Neural progenitor cell (in vitro differentiated cells): Measurements from ENCODE around the gene STOM. TPM values are rescaled to one million over a fixed set of nuclear protein-coding genes. Genes with fewer than 3 reads are reported as not detected.
A peak's percentile ranks its signal among the peaks of the same experiment; 100 is the strongest.

Experiments
- DNase-seq: peaks from one replicate; pipeline ENCODE4 v3.0.0-alpha.2; 2016; ENCODE audit warnings: low spot score
- H2AFZ ChIP-seq: fragments of 200-600 bp; sonication (generic); replicated peaks from 2 replicates; pipeline ENCODE4 v1.6.1; 2016; ENCODE audit warnings: antibody characterized with exemption
- H3F3A ChIP-seq: fragments of 200-600 bp; sonication (generic); 2 replicates; pipeline ENCODE4 v1.6.1; 2016; ENCODE audit warnings: antibody characterized with exemption, low read depth
- H3K27ac ChIP-seq: fragments of 200-600 bp; sonication (generic); 2 replicates; pipeline ENCODE4 v1.5.1; 2016; ENCODE audit warnings: mild to moderate bottlenecking
- H3K27me3 ChIP-seq: fragments of 200-600 bp; sonication (generic); 2 replicates; pipeline ENCODE4 v1.6.1; 2016; ENCODE audit warnings: mild to moderate bottlenecking, moderate library complexity
- H3K36me3 ChIP-seq: fragments of 200-600 bp; sonication (generic); 2 replicates; pipeline ENCODE4 v1.5.1; 2016
- H3K4me1 ChIP-seq: fragments of 200-600 bp; sonication (generic); 2 replicates; pipeline ENCODE4 v1.6.1; 2016; ENCODE audit warnings: mixed run types
- H3K4me2 ChIP-seq: fragments of 200-600 bp; sonication (generic); 2 replicates; pipeline ENCODE4 v1.6.1; 2016
- H3K4me3 ChIP-seq: fragments of 200-600 bp; sonication (generic); 2 replicates; pipeline ENCODE4 v1.5.1; 2016
- H3K79me2 ChIP-seq: fragments of 200-600 bp; sonication (generic); 2 replicates; pipeline ENCODE4 v1.6.1; 2016; ENCODE audit warnings: low read depth
- H3K9ac ChIP-seq: fragments of 200-600 bp; sonication (generic); 2 replicates; pipeline ENCODE4 v1.6.1; 2016
- H3K9me3 ChIP-seq: fragments of 200-600 bp; sonication (generic); 2 replicates; pipeline ENCODE4 v1.5.1; 2016; ENCODE audit warnings: low read depth
- H4K20me1 ChIP-seq: fragments of 200-600 bp; sonication (generic); 2 replicates; pipeline ENCODE4 v1.6.1; 2016; ENCODE audit warnings: low read depth
- H3K27ac Mint-ChIP-seq: 3 replicates; pipeline ENCODE4 v1.8.0; 2021; ENCODE audit warnings: mixed read lengths
- H3K27me3 Mint-ChIP-seq: 2 replicates; pipeline ENCODE4 v1.8.0; 2022; ENCODE audit warnings: low read depth, mild to moderate bottlenecking, inconsistent platforms, moderate library complexity, mixed read lengths; ENCODE audit not compliant: insufficient read depth
- H3K36me3 Mint-ChIP-seq: 3 replicates; pipeline ENCODE4 v1.8.0; 2021; ENCODE audit warnings: mixed read lengths
- H3K4me1 Mint-ChIP-seq: 3 replicates; pipeline ENCODE4 v1.8.0; 2021; ENCODE audit warnings: mixed read lengths
- H3K4me3 Mint-ChIP-seq: 3 replicates; pipeline ENCODE4 v1.8.0; 2021; ENCODE audit warnings: mild to moderate bottlenecking, moderate library complexity, mixed read lengths
- H3K9me3 Mint-ChIP-seq: 3 replicates; pipeline ENCODE4 v1.8.0; 2020; ENCODE audit warnings: mixed read lengths
- EZH2 ChIP-seq: fragments of 200-600 bp; sonication (generic); IDR thresholded peaks from 2 replicates; pipeline ENCODE4 v1.6.1; 2017; ENCODE audit warnings: antibody characterized with exemption, mild to moderate bottlenecking, moderate library complexity
- EZH2phosphoT487 ChIP-seq: fragments of 200-600 bp; sonication (generic); IDR thresholded peaks from 2 replicates; pipeline ENCODE4 v1.6.1; 2017; ENCODE audit warnings: antibody characterized with exemption
- total RNA-seq: library from RNA; depleted of rRNA; stranded (reverse); fragments of >200 nt; gene quantifications from 2 replicates; pipeline ENCODE4 v1.2.3, GENCODE V29; 2015; ENCODE audit warnings: low replicate concordance
- TF ChIP-seq, protein P1 (sequence below): fragments of 200-600 bp; sonication (generic); IDR thresholded peaks from 2 replicates; pipeline ENCODE4 v1.5.1; 2017; ENCODE audit warnings: antibody characterized with exemption, mild to moderate bottlenecking

The STOM gene
- total RNA-seq = 61.5 and 99.4 TPM in 2 replicates

DNA sequence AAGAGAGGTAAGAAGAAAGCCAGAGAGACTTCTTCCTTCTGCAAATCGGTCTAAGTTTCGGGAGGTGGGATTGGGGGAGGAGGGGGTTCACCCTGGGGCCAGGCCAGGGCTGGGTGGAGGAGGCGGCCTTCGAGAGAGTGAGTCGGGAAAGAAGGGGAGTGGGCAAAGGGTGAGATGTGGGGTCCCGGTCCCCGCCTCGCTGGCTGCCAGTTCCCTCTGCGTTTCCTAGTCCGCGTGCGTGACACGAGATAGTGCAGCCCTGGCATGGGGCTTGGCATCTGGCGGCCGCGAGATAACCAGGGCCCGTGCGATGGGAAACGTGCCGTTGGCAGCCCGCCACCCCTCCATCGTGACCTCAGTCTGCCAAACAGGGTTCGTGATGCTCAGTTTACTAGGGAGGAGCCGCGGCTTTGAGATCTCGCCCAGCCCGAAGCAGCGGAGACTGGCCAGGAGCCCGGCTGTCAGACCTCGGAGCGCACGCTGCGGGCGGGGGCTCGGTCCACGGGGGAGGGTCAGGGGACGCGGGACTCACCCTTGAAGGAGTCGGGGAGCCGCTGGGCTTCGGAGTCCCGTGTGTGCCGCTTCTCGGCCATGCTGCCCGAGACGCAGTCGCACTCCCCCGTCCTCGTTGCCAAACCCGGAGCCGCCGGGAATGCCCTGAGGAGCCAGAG lies at the start of gene STOM:
Gene STOM, minus strand, starts transcription at position 656 of the 671 bp plus-strand sequence. Its CDS starts 63 bp downstream, at position 593.
- Histone ChIP-seq H3K9me3 (no peaks in the 10 kb centered on the region), H3K79me2 (peaks cover 35% of the 10 kb centered on the region), H3F3A (peaks cover 21% of the 10 kb centered on the region), H3K4me1 (peaks cover 30% of the 10 kb centered on the region), H3K4me3 (peak within 1 kb of the TSS; percentile 60), H3K27me3 (no peaks in the 10 kb centered on the region), H4K20me1 (no peaks in the 10 kb centered on the region), H3K36me3 (no peaks in the 10 kb centered on the region), H3K4me2 (peak within 1 kb of the TSS; percentile 80), H2AFZ (peak within 1 kb of the TSS; percentile 47), H3K9ac (no peak within 1 kb of the TSS), H3K27ac (no peak within 1 kb of the TSS)
- TF ChIP-seq, protein P1, sequence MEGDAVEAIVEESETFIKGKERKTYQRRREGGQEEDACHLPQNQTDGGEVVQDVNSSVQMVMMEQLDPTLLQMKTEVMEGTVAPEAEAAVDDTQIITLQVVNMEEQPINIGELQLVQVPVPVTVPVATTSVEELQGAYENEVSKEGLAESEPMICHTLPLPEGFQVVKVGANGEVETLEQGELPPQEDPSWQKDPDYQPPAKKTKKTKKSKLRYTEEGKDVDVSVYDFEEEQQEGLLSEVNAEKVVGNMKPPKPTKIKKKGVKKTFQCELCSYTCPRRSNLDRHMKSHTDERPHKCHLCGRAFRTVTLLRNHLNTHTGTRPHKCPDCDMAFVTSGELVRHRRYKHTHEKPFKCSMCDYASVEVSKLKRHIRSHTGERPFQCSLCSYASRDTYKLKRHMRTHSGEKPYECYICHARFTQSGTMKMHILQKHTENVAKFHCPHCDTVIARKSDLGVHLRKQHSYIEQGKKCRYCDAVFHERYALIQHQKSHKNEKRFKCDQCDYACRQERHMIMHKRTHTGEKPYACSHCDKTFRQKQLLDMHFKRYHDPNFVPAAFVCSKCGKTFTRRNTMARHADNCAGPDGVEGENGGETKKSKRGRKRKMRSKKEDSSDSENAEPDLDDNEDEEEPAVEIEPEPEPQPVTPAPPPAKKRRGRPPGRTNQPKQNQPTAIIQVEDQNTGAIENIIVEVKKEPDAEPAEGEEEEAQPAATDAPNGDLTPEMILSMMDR = no peak
- TF ChIP-seq EZH2 = no peak
- no peak for TF ChIP-seq EZH2phosphoT487
- Mint-ChIP-seq H3K27me3 (peaks cover 16% of the 10 kb centered on the region), H3K27ac (peak within 1 kb of the TSS; percentile 8), H3K36me3 (no peaks in the 10 kb centered on the region), H3K4me1 (peaks cover 17% of the 10 kb centered on the region), H3K4me3 (peak within 1 kb of the TSS; percentile 83), H3K9me3 (peaks cover 4% of the 10 kb centered on the region)
- peak; percentile 23 for DNase-seq

- H3K27ac Mint-ChIP-seq = peak overlapping the region; percentile 7
- H3K36me3 Mint-ChIP-seq = no peaks in the 10 kb centered on the region
- H3K4me3 ChIP-seq = no peak overlapping the region
- no peaks in the 10 kb centered on the region for H4K20me1 ChIP-seq
- H3K4me1 ChIP-seq = peaks cover 6% of the 10 kb centered on the region
- no peaks in the 10 kb centered on the region for H3K27me3 ChIP-seq
- no peak overlapping the region for H3K9ac ChIP-seq
- no peak for TF ChIP-seq EZH2
- no peak for TF ChIP-seq EZH2phosphoT487
- TF ChIP-seq, protein P1 = no peak
- no peak overlapping the region for H3K4me2 ChIP-seq
- H3K4me1 Mint-ChIP-seq = no peaks in the 10 kb centered on the region
- H3K9me3 Mint-ChIP-seq = no peaks in the 10 kb centered on the region
- no peak overlapping the region for H3K4me3 Mint-ChIP-seq
- H3K27me3 Mint-ChIP-seq = peaks cover 9% of the 10 kb centered on the region
- no peak overlapping the region for H3K27ac ChIP-seq
- H3K79me2 ChIP-seq = no peaks in the 10 kb centered on the region
- no peaks in the 10 kb centered on the region for H3K36me3 ChIP-seq
- no peak overlapping the region for H2AFZ ChIP-seq
- H3K9me3 ChIP-seq = no peaks in the 10 kb centered on the region
- DNase-seq = no peak
- H3F3A ChIP-seq = peaks cover 4% of the 10 kb centered on the region
Observed at GRCh38 chr9:121411993-121412392, 41.9 kb upstream of the STOM start.

GRCh38 chr9:121405899-121406298 lies 35.8 kb upstream of the STOM start:
- H3K4me1 ChIP-seq = peaks cover 11% of the 10 kb centered on the region
- H3K4me2 ChIP-seq = no peak overlapping the region
- no peaks in the 10 kb centered on the region for H3K27me3 ChIP-seq
- no peak for DNase-seq
- peaks cover 7% of the 10 kb centered on the region for H3F3A ChIP-seq
- H4K20me1 ChIP-seq = no peaks in the 10 kb centered on the region
- H2AFZ ChIP-seq = no peak overlapping the region
- no peaks in the 10 kb centered on the region for H3K4me1 Mint-ChIP-seq
- H3K27ac Mint-ChIP-seq = no peak overlapping the region
- no peaks in the 10 kb centered on the region for H3K9me3 ChIP-seq
- H3K27me3 Mint-ChIP-seq = no peaks in the 10 kb centered on the region
- H3K9ac ChIP-seq = no peak overlapping the region
- no peak overlapping the region for H3K4me3 ChIP-seq
- TF ChIP-seq EZH2phosphoT487 (no peak), EZH2 (no peak)
- TF ChIP-seq, protein P1 = no peak
- no peak overlapping the region for H3K27ac ChIP-seq
- H3K9me3 Mint-ChIP-seq = peaks cover 4% of the 10 kb centered on the region
- no peaks in the 10 kb centered on the region for H3K79me2 ChIP-seq
- no peak overlapping the region for H3K4me3 Mint-ChIP-seq
- no peaks in the 10 kb centered on the region for H3K36me3 Mint-ChIP-seq
- no peaks in the 10 kb centered on the region for H3K36me3 ChIP-seq
